ENCODE measurements around the gene CNTNAP1.

CNTNAP1 gene

DNA sequence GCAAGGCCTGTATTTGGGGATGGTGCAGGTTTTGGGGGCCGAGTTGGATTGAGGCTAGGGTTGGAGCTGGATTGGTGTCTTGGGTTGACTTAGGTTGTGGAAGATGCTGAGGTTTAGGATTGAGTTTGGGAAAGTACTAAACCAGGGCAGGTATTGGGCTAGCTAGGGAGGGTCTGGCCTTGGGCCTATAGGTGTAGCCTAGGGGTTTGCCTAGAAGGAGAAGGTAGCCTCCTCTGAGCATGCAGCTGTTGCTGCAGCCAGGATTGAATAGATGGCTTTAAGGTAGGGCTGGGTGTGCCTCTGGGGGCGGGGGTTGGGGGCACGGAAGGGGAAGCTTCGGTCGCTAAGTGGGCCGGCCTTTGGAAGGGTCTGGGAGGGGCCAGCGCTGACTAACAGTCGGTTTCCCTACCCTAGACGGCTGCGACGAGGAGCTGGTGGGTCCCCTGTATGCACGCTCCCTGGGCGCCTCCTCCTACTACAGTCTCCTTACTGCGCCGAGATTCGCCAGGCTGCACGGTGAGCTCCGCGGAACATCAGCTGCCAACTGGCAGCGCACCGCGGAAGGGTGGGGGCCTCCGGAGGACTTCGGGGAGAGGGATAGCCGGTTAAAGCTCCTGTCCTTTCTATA, 1.2 kb downstream of the CNTNAP1 start:
- no peak for DNase-seq (ENCODE audit: insufficient read length, low spot score)
- no peak for FAIRE-seq

DNA sequence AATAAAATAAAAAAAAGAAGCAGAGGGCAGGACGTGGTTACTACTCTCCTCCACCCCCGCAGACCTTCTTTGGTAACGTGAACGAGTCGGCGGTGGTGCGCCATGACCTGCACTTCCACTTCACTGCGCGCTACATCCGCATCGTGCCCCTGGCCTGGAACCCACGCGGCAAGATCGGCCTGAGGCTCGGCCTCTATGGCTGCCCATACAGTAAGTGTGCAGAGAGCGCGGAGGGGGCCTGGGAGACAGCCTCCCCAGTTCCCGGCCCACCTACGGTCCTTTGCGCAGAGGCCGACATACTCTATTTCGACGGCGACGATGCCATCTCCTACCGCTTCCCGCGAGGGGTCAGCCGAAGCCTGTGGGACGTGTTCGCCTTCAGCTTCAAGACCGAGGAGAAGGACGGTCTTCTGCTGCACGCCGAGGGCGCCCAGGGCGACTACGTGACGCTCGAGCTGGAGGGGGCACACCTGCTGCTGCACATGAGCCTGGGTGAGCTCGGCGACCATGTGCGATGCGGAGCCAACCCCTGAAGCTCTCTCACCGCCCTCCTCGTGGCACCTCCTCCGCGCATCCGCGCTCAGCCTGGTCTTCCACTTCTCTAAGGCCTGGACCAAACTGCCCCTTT, 2.7 kb downstream of the CNTNAP1 start:
- FAIRE-seq: no peak

DNA sequence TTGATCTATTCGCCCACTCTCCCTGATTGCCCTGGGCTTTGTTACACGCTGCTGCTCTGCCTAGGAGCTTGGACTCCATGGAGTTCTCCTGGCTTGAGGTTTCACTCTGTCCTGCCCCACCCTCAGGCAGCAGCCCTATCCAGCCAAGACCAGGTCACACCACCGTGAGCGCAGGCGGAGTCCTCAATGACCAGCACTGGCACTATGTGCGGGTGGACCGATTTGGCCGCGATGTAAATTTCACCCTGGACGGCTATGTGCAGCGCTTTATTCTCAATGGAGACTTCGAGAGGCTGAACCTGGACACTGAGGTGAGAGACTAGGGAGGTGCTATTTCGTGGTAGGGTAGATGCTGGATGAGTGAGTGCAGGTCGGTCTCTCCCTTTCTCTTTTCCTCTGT, 3.5 kb downstream of the CNTNAP1 start:
- DNase-seq (ENCODE audit: insufficient read length, low spot score) (no peak), FAIRE-seq (no peak)

More for the DNA sequence above, 2.7 kb downstream of the CNTNAP1 start:
- DNase-seq (ENCODE audit: insufficient read length, low spot score): no peak

DNA sequence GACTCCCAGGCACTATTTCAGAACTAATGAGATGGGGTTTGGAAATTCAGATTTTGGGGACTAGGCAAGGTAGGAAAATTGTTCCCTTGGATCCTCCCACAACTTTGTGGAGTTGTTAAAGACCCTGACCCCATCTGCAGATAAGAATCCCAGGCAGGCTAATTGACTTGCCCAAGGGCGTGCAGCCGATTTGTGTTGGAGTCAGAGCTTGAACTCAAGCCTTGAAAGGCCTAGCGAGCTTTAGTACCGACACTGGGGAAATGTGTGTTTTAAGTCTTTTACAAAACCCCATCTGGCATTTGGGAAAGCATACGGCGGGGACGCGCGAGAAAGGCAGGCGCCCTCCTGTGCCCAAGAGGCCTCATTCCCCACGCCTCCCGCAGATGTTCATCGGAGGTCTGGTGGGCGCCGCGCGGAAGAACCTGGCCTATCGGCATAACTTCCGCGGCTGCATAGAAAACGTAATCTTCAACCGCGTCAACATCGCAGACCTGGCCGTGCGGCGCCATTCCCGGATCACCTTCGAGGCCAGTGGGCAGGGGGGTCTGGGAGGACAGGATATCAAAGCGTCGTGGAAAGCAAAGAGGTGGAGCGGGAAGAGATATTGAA, 4.3 kb downstream of the CNTNAP1 start:
- DNase-seq (ENCODE audit: insufficient read length, low spot score) (no peak), FAIRE-seq (no peak)

DNA sequence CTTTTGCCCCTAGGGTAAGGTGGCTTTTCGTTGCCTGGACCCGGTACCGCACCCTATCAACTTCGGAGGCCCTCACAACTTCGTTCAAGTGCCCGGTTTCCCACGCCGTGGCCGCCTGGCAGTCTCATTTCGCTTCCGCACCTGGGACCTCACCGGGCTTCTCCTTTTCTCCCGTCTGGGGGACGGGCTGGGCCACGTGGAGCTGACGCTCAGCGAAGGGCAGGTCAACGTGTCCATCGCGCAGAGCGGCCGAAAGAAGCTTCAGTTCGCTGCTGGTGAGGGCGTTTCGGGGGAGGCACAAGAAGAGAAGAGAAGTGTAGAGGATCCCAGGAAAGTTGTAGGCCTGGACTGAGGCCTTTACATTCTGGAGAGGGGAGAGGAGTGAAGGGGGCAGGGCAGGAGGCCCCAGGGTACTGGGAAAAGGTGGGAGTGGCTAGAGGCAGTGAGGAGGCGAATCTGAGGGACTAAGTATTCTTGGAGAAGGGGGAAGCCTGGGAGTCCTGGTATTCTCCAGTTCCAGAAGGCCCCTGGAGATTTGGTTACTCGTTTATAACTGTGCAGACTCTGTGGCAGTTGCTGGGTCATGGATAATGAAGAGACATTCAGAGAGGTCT, 5.5 kb downstream of the CNTNAP1 start:
- no peak for DNase-seq (ENCODE audit: insufficient read length, low spot score)
- no peak for FAIRE-seq

DNA sequence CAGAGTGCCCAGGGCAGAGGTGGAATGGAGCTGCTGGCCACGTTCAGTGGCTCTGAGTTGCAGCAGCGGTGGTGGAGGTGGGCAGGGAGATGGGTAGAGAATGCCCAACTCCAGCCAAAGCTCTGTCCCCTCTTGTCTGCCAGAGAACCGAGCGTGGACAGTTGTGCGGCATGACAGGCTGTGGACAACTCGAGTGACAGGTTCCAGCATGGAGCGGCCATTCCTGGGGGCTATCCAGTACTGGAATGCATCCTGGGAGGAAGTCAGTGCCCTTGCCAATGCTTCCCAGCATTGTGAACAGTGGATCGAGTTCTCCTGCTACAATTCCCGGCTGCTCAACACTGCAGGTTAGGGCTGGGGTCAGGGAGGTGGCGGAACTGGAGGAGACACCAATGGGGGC, 8.3 kb downstream of the CNTNAP1 start:
- no peak for DNase-seq (ENCODE audit: insufficient read length, low spot score)

DNA sequence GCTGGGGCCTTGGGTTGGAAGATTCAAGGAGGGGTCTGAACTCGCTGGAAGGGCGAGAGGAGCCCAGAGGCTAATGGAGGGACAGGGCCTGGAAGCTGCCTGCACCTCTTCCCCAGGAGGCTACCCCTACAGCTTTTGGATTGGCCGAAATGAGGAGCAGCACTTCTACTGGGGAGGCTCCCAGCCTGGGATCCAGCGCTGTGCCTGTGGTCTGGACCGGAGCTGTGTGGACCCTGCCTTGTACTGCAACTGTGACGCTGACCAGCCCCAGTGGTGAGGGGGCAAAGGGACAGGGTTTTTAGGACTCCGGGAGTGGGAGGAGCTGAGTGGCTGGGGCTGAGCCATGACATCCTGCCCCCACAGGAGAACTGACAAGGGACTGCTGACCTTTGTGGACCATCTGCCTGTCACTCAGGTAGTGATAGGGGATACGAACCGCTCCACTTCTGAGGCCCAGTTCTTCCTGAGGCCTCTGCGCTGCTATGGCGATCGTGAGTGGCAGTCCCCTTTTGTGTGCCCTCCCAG, 8.8 kb downstream of the CNTNAP1 start:
- DNase-seq (ENCODE audit: insufficient read length, low spot score) (no peak), FAIRE-seq (no peak)

More for the DNA sequence above, 8.3 kb downstream of the CNTNAP1 start:
- no peak for FAIRE-seq

DNA sequence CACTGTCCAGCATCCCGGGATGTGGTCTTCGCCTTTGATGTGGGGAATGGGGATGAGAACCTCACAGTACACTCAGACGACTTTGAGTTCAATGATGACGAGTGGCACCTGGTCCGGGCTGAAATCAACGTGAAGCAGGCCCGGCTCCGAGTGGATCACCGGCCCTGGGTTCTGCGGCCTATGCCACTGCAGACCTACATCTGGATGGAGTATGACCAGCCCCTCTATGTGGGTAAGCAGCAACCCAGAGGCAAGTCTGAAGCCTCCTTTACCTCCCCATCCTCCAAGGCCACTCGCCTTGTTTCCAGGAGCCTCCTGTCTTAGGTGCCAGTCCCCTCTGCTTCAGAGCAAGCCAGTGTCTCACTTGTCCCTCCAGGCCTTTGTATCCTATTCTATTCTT, 10.2 kb downstream of the CNTNAP1 start:
- DNase-seq (ENCODE audit: insufficient read length, low spot score): no peak
- no peak for FAIRE-seq

DNA sequence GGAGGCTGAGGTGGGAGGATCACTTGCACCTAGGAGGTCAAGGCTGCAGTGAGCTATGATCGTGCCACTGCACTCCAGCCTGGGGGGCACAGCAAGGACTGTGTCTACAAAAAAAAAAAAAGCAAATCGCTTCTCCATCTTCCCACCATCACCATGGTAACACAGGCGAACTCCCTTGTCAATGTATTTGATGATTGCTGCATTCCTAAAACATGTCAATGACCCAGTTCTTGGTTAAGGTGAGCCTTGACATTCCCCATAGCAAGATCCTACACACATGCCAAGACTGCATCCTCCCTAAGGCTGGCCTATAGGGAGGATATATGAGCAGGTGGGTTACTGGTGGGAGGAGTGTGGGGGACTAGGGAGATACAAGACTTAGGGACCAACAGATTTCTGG, 12.2 kb downstream of the CNTNAP1 start:
- no peak for DNase-seq (ENCODE audit: insufficient read length, low spot score)
- FAIRE-seq: no peak

DNA sequence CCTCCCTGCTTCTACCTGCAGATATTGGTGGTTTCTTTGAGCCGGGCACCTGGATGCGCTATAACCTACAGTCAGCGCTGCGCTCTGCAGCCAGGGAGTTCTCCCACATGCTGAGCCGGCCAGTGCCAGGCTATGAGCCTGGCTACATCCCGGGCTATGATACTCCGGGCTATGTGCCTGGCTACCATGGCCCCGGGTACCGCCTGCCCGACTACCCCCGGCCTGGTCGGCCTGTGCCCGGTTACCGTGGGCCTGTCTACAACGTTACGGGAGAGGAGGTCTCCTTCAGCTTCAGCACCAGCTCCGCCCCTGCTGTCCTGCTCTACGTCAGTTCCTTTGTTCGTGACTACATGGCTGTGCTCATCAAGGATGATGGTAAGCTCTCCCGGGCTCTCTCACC, 13.2 kb downstream of the CNTNAP1 start:
- peak; percentile 44 for FAIRE-seq
- DNase-seq (ENCODE audit: insufficient read length, low spot score): no peak

DNA sequence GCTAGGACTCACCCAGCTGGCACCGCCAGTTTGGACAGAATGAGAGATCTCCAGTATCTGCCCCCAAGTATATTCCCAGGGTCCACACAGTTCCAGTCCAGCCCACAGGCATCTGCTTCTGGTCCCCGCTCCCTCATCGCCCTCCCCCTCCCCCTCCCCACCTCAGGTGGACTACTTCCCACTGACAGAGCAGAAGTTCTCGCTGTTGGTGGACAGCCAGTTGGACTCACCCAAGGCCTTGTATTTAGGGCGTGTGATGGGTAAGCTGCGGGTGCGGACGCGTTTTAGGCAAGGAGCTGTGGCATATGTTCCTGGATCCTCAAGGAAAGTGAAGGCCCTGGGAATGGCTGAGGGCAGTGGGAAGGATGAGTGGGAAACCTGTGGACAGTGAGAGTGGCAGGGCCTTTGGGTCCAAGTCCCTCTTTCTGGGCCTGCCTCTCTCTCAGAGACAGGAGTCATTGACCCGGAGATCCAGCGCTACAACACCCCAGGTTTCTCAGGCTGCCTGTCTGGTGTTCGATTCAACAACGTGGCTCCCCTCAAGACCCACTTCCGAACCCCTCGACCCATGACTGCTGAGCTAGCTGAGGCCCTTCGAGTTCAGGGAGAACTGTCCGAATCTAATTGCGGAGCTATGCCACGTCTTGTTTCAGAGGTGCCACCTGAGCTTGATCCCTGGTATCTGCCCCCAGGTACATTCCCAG, 14.9 kb downstream of the CNTNAP1 start:
- DNase-seq (ENCODE audit: insufficient read length, low spot score) (no peak), FAIRE-seq (no peak)

DNA sequence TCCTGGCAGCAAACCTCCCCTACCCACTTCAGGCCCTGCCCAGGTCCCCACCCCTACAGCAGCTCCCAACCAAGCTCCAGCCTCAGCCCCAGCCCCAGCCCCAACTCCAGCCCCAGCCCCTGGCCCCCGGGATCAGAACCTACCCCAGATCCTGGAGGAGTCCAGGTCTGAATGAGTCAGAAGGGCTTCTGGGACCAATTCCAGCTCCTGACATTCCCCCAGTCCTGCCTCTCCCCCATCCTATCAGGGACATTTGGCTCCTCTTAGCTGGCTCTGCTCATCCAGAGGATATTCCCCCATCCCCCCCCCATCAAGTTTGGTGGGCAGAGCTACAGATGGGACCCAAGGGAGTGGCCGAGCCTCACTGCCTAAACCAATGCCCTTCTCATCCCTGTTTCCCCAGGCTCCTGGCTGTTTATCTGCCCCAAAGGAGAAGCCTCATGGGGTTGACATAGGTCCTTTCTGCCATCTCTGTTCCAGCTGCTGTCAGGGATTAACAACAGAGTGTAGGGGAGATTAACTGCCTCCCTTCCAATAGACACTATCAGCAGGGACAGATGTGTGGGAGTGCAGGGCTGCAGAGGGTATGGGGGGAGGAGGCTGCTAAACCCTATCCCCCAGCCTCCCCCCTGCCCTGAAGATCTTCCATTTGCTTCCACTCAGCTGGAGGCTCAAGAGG, 16.5 kb downstream of the CNTNAP1 start:
- DNase-seq (ENCODE audit: insufficient read length, low spot score) (peak; percentile 83), FAIRE-seq (peak; percentile 63)

DNA sequence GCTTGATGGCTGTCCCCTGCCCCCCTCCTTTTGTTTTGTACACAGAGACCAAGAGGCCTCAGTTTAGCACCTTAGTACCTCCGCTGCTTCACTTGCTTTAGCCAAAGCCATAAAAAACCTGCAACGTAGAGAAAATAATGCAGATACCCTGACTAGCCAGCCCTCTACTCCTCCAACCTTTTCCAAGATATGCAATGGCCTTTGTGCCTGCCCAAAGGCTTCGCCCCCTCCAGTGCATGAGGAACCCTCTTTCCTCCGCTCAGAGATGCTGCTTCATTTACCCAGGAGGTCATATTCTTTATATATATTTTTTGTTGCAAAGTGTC, 17.0 kb downstream of the CNTNAP1 start:
- no peak for FAIRE-seq
- DNase-seq (ENCODE audit: insufficient read length, low spot score): no peak

DNA sequence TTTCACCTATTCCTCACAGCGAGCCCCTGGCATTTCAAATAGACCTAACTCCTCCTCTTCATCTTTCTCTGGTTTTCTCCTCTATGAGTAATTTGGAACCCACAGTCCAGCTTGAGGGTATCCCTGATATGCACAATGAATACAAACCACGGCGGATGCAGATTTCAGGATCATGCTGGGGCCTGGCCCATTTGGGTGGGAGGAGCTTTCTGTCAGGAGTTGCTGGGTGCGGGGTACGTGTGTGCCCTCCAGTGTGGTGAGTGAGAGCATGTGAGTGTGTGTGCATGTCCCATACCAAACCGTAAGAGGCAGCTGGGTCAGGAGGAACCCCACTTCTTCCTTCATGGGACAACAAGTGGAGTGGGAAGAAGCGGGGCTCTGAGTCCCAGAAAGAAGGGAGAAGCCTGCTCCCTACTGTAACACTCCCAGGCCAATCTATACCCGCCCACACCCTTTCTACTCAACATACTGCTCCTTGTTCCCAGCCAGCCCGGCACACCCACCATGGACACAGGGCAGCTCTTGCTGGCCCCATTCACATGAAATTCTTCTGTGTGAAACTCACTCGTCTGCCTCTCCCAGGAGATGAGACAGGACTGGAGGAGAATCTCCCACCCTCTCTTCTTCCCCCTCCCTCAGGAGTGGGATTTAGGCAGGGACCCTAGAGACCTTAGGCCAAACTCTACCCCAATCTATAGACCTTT, 18.4 kb downstream of the CNTNAP1 start:
- DNase-seq (ENCODE audit: insufficient read length, low spot score) (no peak), FAIRE-seq (no peak)

DNA sequence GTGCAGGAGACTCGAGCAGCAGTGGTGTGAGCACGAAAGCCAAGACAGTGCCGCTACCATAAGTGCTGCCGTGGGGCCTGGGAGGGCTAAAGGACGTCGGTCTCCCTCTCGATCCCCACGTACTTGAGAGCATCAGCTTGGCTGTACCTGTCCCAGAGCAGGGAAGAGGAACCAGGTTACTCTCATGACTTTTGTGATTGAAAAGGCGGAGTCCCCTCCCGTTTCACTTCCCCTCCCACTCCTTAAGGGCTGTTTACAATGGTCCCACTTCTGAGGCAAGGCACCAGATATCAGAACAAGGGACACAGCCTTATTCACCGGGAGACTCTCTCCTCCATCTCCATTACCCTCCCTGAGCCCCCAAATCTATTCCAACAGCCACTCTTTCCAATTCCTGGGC, 20.1 kb downstream of the CNTNAP1 start:
- FAIRE-seq: peak; percentile 26
- no peak for DNase-seq (ENCODE audit: insufficient read length, low spot score)

DNA sequence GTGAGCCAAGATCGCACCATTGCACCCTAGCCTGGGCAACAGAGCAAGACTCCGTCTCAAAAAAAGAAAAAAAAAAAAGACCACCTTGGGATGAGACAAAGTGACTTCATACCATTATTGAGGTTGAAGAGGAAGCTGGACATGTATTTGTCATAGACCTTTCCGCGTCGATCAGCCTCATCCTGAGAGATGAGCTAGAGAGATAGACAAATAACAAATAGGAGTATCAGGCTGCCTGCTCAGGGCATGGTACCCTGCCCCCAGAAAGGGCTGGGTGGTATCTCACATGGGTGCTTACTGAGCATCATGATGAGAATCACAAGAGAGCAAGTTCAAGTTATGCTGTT, 22.1 kb downstream of the CNTNAP1 start:
- FAIRE-seq: peak; percentile 13
- DNase-seq (ENCODE audit: insufficient read length, low spot score): no peak

DNA sequence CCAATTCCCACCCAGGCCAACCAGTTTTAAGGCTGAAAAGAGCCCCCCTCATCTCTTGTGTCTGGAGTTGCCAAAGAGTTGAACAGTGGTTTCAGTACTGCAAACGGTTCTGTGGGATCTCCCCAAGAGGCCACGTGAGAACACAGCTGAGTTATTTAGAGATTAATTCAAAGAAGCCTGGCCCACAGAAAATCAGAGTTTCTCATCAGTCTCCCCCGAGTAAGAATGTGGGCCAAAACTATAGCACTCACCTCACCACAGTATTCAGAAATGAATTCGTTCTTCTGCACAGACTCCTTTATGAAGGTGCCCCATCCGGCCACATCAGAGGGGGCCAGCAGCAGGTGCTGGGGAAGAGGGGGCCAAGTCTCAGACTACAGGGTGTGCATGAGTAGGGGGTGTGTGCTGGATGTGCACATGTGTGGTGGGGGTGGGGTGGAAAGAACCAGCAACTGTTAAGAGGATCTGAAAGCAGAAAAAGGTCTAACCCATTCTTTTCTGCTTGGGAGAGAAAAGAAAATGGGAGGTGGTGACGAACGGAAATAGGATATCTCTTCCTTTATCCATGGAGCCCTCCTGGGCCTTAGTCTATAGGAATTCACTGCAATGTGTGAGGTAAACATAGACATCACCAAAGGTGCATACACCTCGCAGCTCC, 22.6 kb downstream of the CNTNAP1 start:
- FAIRE-seq (no peak), DNase-seq (ENCODE audit: insufficient read length, low spot score) (no peak)

DNA sequence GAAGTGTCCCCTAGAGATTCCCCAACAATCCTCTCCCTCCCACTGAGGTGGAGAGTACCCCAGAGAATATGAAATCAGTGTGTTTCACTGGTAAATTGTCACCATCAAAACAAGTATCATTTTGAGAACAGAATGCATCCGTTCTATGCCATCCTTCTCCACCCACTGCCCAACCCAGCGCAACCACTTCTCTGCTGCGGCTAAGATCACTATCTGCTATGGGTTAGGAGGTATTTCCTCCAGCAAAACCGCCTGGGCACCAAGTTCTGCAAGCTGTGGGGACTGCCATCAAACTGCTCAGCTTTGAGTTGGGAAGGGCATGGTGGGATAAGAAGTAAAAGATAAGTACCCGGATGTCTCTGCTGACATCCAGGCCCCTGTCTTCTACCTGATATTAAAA, 24.4 kb downstream of the CNTNAP1 start:
- FAIRE-seq (peak; percentile 67), DNase-seq (ENCODE audit: insufficient read length, low spot score) (no peak)

DNA sequence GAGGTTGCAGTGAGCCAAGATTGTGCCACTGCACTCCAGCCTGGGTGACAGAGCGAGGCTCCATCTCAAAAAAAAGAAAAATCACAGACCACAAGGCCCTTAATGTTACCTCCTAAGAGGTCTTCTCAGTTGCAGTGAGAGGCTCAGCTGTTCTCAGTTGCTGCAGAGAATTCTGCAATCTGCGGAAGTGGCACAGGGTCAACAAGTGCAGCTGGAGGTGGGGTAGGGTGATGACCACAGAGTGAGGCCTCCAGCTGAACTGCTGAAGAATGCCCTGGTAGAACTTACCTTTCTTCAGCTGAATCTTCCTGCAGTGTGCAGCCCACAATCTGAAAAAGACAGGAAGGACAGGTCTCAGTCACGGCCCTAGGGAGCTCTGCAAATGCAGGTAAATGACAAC, 26.3 kb downstream of the CNTNAP1 start:
- DNase-seq (ENCODE audit: insufficient read length, low spot score) (no peak), FAIRE-seq (no peak)

DNA sequence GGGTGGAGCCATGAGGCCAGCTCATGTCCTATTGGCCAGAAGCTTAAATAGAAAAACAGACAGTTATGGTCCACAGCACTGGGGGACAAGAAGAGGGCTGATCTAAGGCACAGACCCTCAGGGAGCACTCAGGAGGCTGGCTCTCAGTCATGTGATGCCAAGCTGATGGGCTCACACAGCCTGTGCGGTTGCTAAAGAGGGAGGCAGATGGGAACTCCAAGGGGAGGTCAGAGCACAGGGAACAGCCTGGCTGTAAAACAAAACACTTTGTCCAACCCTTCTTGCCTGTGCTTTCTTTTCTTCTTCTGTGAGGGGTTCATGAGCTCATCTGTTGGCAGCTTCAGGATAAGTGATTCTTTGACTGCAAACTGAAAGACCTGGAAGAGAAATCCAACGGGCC, 27.2 kb downstream of the CNTNAP1 start:
- no peak for FAIRE-seq

More for the DNA sequence above, 27.2 kb downstream of the CNTNAP1 start:
- no peak for DNase-seq (ENCODE audit: insufficient read length, low spot score)
